ENCODE measurements around the gene FRRS1.

DNA sequence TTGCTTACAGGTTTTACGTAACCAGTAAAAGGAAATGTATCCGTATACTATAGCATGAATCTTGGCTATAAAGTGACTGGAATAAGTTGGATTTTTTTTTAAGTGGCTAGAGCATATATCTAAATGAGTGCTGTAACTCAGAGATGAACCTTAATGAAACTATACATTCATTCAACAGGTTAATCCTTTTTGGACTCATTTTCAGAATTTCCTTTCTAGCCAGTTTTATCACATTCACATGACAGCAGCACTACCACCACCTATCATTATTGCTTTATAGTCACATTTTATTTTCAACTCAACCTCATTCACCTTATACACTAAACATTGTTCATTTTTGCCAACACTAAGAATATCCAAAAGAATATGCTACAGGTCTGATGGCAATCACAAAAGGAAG, 30.6 kb downstream of the FRRS1 start:
- TF ChIP-seq, protein P1, sequence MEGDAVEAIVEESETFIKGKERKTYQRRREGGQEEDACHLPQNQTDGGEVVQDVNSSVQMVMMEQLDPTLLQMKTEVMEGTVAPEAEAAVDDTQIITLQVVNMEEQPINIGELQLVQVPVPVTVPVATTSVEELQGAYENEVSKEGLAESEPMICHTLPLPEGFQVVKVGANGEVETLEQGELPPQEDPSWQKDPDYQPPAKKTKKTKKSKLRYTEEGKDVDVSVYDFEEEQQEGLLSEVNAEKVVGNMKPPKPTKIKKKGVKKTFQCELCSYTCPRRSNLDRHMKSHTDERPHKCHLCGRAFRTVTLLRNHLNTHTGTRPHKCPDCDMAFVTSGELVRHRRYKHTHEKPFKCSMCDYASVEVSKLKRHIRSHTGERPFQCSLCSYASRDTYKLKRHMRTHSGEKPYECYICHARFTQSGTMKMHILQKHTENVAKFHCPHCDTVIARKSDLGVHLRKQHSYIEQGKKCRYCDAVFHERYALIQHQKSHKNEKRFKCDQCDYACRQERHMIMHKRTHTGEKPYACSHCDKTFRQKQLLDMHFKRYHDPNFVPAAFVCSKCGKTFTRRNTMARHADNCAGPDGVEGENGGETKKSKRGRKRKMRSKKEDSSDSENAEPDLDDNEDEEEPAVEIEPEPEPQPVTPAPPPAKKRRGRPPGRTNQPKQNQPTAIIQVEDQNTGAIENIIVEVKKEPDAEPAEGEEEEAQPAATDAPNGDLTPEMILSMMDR (IDR thresholded peaks at IDR 0.05), result no peak
- no peak for TF ChIP-seq POLR2A (IDR thresholded peaks at IDR 0.05)

All from right lobe of liver (tissue), 4 donors.